HL-60 (cell line): ENCODE results near the gene RAD1.

Experiments used
- POLR2AphosphoS5 ChIP-seq: IDR thresholded peaks from 2 replicates; pipeline ENCODE4 v1.6.1; 2012; ENCODE audit warnings: low read depth
- TF ChIP-seq, protein P1 (sequence below): IDR thresholded peaks from one replicate; pipeline ENCODE4 v1.5.1; 2011; ENCODE audit warnings: low read length, control low read depth, inconsistent platforms; ENCODE audit not compliant: insufficient read depth

- TF ChIP-seq, protein P1, sequence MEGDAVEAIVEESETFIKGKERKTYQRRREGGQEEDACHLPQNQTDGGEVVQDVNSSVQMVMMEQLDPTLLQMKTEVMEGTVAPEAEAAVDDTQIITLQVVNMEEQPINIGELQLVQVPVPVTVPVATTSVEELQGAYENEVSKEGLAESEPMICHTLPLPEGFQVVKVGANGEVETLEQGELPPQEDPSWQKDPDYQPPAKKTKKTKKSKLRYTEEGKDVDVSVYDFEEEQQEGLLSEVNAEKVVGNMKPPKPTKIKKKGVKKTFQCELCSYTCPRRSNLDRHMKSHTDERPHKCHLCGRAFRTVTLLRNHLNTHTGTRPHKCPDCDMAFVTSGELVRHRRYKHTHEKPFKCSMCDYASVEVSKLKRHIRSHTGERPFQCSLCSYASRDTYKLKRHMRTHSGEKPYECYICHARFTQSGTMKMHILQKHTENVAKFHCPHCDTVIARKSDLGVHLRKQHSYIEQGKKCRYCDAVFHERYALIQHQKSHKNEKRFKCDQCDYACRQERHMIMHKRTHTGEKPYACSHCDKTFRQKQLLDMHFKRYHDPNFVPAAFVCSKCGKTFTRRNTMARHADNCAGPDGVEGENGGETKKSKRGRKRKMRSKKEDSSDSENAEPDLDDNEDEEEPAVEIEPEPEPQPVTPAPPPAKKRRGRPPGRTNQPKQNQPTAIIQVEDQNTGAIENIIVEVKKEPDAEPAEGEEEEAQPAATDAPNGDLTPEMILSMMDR = no peak
- no peak for TF ChIP-seq POLR2AphosphoS5
Measured at GRCh38 chr5:34870382-34870781, 44.9 kb downstream of the RAD1 start.
